GM12891 (cell line): ENCODE measurements around the gene DLK2.

Experiments used
- DNase-seq: peaks from one replicate; pipeline ENCODE4 v3.0.0; 2011; ENCODE audit warnings: low spot score; ENCODE audit not compliant: insufficient read length
- FAIRE-seq: peaks from 2 replicates; lab custom pipeline; 2011; peaks lifted over from hg19 to GRCh38; lab: Jason Lieb, UNC
- PAX5 ChIP-seq: IDR thresholded peaks from 2 replicates; pipeline ENCODE4 v1.6.1; 2011; ENCODE audit warnings: low read length, moderate library complexity, mild to moderate bottlenecking; ENCODE audit not compliant: insufficient read depth, severe bottlenecking
- POLR2A ChIP-seq: IDR thresholded peaks from 2 replicates; pipeline ENCODE4 v1.6.1; 2011; ENCODE audit warnings: low read depth, low read length, control low read depth
- POLR2AphosphoS5 ChIP-seq: IDR thresholded peaks from 2 replicates; pipeline ENCODE4 v1.6.1; 2011; ENCODE audit warnings: low read depth, low read length, control low read depth
- POU2F2 ChIP-seq: IDR thresholded peaks from 2 replicates; pipeline ENCODE4 v1.6.1; 2011; ENCODE audit warnings: low read depth, mild to moderate bottlenecking, control low read depth, low read length, moderate library complexity
- SPI1 ChIP-seq: IDR thresholded peaks from 2 replicates; pipeline ENCODE4 v1.6.1; 2011; ENCODE audit warnings: low read depth, low read length, control low read depth
- TAF1 ChIP-seq: IDR thresholded peaks from 2 replicates; pipeline ENCODE4 v1.6.1; 2011; ENCODE audit warnings: low read depth, low read length, control low read depth

Gene DLK2

GRCh38 chr6:43454290-43454695 is 1.1 kb downstream of the DLK2 start:
- FAIRE-seq (peak; percentile 95), DNase-seq (no peak)
- TF ChIP-seq POLR2AphosphoS5, result no peak
- TF ChIP-seq PAX5, result no peak
- TF ChIP-seq POLR2A, result no peak
- TF ChIP-seq TAF1, result no peak

- TF ChIP-seq POLR2AphosphoS5 (no peak), POU2F2 (no peak), PAX5 (no peak), POLR2A (no peak), TAF1 (no peak), SPI1 (no peak)
- FAIRE-seq, result no peak
- no peak for DNase-seq
These were observed 1.5 kb downstream of the DLK2 start for GRCh38 chr6:43453831-43454230.

GRCh38 chr6:43452896-43453295 is 2.5 kb downstream of the DLK2 start:
- FAIRE-seq (no peak), DNase-seq (no peak)
- TF ChIP-seq TAF1, result no peak
- TF ChIP-seq POLR2AphosphoS5, result no peak

GRCh38 chr6:43451939-43452338 is 3.4 kb downstream of the DLK2 start:
- DNase-seq (no peak), FAIRE-seq (no peak)
- TF ChIP-seq POU2F2 (no peak), PAX5 (no peak), TAF1 (no peak), SPI1 (no peak), POLR2A (no peak), POLR2AphosphoS5 (no peak)

GRCh38 chr6:43451348-43451747 is 4.0 kb downstream of the DLK2 start:
- TF ChIP-seq POLR2A (no peak), TAF1 (no peak), PAX5 (no peak), POU2F2 (no peak), POLR2AphosphoS5 (no peak), SPI1 (no peak)
- FAIRE-seq (no peak), DNase-seq (no peak)

- DNase-seq (no peak), FAIRE-seq (no peak)
- no peak for TF ChIP-seq POU2F2
- TF ChIP-seq PAX5, result no peak
- TF ChIP-seq TAF1, result no peak
- TF ChIP-seq POLR2A, result no peak
- no peak for TF ChIP-seq SPI1
- TF ChIP-seq POLR2AphosphoS5, result no peak
These were observed 4.6 kb downstream of the DLK2 start for GRCh38 chr6:43450699-43451131.

GRCh38 chr6:43448916-43449315 is 6.4 kb downstream of the DLK2 start:
- FAIRE-seq (no peak), DNase-seq (no peak)
- no peak for TF ChIP-seq PAX5
- no peak for TF ChIP-seq SPI1
- TF ChIP-seq POLR2AphosphoS5, result no peak
- TF ChIP-seq TAF1, result no peak

GRCh38 chr6:43447604-43448003 is 7.7 kb downstream of the DLK2 start:
- no peak for DNase-seq
- no peak for FAIRE-seq

GRCh38 chr6:43445576-43445975 is 9.8 kb downstream of the DLK2 start:
- no peak for FAIRE-seq
- TF ChIP-seq TAF1, result no peak
- no peak for DNase-seq

More at GRCh38 chr6:43447604-43448003, 7.7 kb downstream of the DLK2 start:
- no peak for TF ChIP-seq POLR2A
- TF ChIP-seq TAF1, result no peak

- TF ChIP-seq POLR2A (no peak), PAX5 (no peak), POLR2AphosphoS5 (no peak), SPI1 (no peak), POU2F2 (no peak), TAF1 (no peak)
- FAIRE-seq, result no peak
- no peak for DNase-seq
These were observed 10.8 kb downstream of the DLK2 start for GRCh38 chr6:43444582-43444981.

- DNase-seq, result no peak
- TF ChIP-seq PAX5 (no peak), POLR2AphosphoS5 (no peak), POLR2A (no peak), POU2F2 (no peak), SPI1 (no peak), TAF1 (no peak)
- FAIRE-seq, result no peak
These were observed 11.3 kb downstream of the DLK2 start for GRCh38 chr6:43444036-43444435.

GRCh38 chr6:43442935-43443334 is 12.4 kb downstream of the DLK2 start:
- DNase-seq (no peak), FAIRE-seq (no peak)
- TF ChIP-seq POLR2A, result no peak
